Measurements from ENCODE around the gene HOXC9. TPM values are rescaled to one million over a fixed set of nuclear protein-coding genes. Genes with fewer than 3 reads are reported as not detected.

HOXC9 gene
- total RNA-seq, 1 donor from 2014 or later, result not detected

GRCh38 chr12:54024581-54025305 is 24.8 kb downstream of the HOXC9 start:
- TF ChIP-seq POLR2A (IDR thresholded peaks at IDR 0.05) (no peak), POLR2AphosphoS5 (IDR thresholded peaks at IDR 0.05; ENCODE audit: insufficient read depth in 1 of 2, low read depth in 1 of 2) (no peak), CTCF (IDR thresholded peaks at IDR 0.05) (no peak)
- Histone ChIP-seq H3K4me1 (peaks cover 6% of the 10 kb centered on the region), H3K27ac (no peak overlapping the region), H3K36me3 (no peaks in the 10 kb centered on the region), H3K4me3 (no peak overlapping the region), H3K27me3 (peaks cover 21% of the 10 kb centered on the region), H3K9me3 (no peaks in the 10 kb centered on the region)
- intact Hi-C loops (cut with DNase I), result no loop called here
- DNase-seq (ENCODE audit: extremely low spot score in 2 of 2), result no peak

- Histone ChIP-seq H3K27me3 (peaks cover 21% of the 10 kb centered on the region), H3K4me1 (peaks cover 11% of the 10 kb centered on the region), H3K4me3 (no peak overlapping the region), H3K27ac (no peak overlapping the region), H3K36me3 (no peaks in the 10 kb centered on the region), H3K9me3 (no peaks in the 10 kb centered on the region)
- no peak for DNase-seq (ENCODE audit: extremely low spot score in 2 of 2)
- TF ChIP-seq POLR2A (IDR thresholded peaks at IDR 0.05) (no peak), CTCF (IDR thresholded peaks at IDR 0.05) (no peak), POLR2AphosphoS5 (IDR thresholded peaks at IDR 0.05; ENCODE audit: insufficient read depth in 1 of 2, low read depth in 1 of 2) (no peak)
- intact Hi-C loops (cut with DNase I), result no loop called here
Measured at GRCh38 chr12:54025499-54026405, 25.8 kb downstream of the HOXC9 start.

GRCh38 chr12:54026640-54027441 is 26.9 kb downstream of the HOXC9 start:
- intact Hi-C loops (cut with DNase I), result no loop called here
- TF ChIP-seq CTCF (IDR thresholded peaks at IDR 0.05) (no peak), POLR2AphosphoS5 (IDR thresholded peaks at IDR 0.05; ENCODE audit: insufficient read depth in 1 of 2, low read depth in 1 of 2) (no peak), POLR2A (IDR thresholded peaks at IDR 0.05) (no peak)
- H3K36me3 ChIP-seq, result no peaks in the 10 kb centered on the region
- no peak overlapping the region for H3K4me3 ChIP-seq
- H3K27ac ChIP-seq, result no peak overlapping the region
- peaks cover 13% of the 10 kb centered on the region for H3K27me3 ChIP-seq
- H3K9me3 ChIP-seq, result no peaks in the 10 kb centered on the region
- DNase-seq (ENCODE audit: extremely low spot score in 2 of 2), result no peak
- H3K4me1 ChIP-seq, result peaks cover 16% of the 10 kb centered on the region

GRCh38 chr12:54027442-54027786 is 27.5 kb downstream of the HOXC9 start:
- no peak overlapping the region for H3K27ac ChIP-seq
- H3K4me1 ChIP-seq, result peaks cover 18% of the 10 kb centered on the region
- H3K9me3 ChIP-seq, result no peaks in the 10 kb centered on the region
- no peak for DNase-seq (ENCODE audit: extremely low spot score in 2 of 2)
- intact Hi-C loops (cut with DNase I), result no loop called here
- no peaks in the 10 kb centered on the region for H3K36me3 ChIP-seq
- TF ChIP-seq POLR2AphosphoS5 (IDR thresholded peaks at IDR 0.05; ENCODE audit: insufficient read depth in 1 of 2, low read depth in 1 of 2) (no peak), POLR2A (IDR thresholded peaks at IDR 0.05) (no peak), CTCF (IDR thresholded peaks at IDR 0.05) (no peak)
- H3K4me3 ChIP-seq, result no peak overlapping the region
- H3K27me3 ChIP-seq, result peaks cover 13% of the 10 kb centered on the region
